ENCODE data around the gene AGMO. TPM values are rescaled to one million over a fixed set of nuclear protein-coding genes. Genes with fewer than 3 reads are reported as not detected.

Gene AGMO
- total RNA-seq, 3 donors from 2014 or later = 0.89 to 3.0 (median 1.3) TPM

DNA sequence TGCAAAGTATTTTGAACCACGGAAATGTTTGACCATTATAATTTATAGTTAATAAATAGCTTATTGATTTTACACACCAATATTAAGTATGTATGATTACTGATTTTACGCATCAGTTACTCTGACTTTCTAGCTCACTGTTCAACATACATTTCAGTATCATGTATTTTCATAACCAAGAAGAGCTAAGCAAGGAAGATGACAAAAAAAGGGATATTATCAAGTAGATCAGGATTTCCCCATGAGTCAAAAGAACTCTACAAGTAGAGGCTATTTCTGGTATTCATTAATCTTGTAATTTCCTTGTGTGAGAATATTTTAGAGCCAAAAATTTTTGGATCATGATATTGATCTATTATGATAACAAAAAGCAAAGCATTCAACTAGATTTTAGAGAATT lies 131.6 kb downstream of the AGMO start:
- Histone ChIP-seq H3K9me3 (no peaks in the 10 kb centered on the region), H3K4me3 (no peak overlapping the region), H3K36me3 (ENCODE audit: low read depth) (no peaks in the 10 kb centered on the region), H3K4me1 (ENCODE audit: low read depth) (no peaks in the 10 kb centered on the region)
- no peak for ATAC-seq
- TF ChIP-seq, protein P1, sequence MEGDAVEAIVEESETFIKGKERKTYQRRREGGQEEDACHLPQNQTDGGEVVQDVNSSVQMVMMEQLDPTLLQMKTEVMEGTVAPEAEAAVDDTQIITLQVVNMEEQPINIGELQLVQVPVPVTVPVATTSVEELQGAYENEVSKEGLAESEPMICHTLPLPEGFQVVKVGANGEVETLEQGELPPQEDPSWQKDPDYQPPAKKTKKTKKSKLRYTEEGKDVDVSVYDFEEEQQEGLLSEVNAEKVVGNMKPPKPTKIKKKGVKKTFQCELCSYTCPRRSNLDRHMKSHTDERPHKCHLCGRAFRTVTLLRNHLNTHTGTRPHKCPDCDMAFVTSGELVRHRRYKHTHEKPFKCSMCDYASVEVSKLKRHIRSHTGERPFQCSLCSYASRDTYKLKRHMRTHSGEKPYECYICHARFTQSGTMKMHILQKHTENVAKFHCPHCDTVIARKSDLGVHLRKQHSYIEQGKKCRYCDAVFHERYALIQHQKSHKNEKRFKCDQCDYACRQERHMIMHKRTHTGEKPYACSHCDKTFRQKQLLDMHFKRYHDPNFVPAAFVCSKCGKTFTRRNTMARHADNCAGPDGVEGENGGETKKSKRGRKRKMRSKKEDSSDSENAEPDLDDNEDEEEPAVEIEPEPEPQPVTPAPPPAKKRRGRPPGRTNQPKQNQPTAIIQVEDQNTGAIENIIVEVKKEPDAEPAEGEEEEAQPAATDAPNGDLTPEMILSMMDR (IDR thresholded peaks at IDR 0.05) = no peak
- DNase-seq = no peak
- intact Hi-C loops (cut with DNase I, micrococcal nuclease) = no loop called here

DNA sequence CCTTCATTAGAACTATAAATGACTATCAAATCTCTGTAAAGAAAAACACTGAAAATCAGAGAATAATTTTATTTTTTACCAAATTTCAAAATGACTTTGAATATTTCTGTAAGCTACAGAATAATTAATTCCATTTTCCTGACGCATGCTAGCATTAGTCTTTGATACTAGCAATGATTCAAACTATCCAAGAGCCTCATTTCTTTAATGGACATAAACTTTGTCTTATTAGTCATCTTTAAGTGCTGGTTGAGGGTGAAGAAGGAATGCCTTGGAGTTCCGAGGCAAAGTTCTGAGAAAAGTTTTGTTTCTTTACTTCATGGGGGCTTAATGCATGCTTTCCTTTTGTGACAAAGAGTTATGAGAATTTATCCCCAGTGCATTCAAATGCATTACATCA lies 137.3 kb downstream of the AGMO start:
- TF ChIP-seq, protein P1 (IDR thresholded peaks at IDR 0.05) = no peak
- Histone ChIP-seq H3K9me3 (no peaks in the 10 kb centered on the region), H3K4me1 (ENCODE audit: low read depth) (no peaks in the 10 kb centered on the region), H3K4me3 (no peak overlapping the region), H3K36me3 (ENCODE audit: low read depth) (no peaks in the 10 kb centered on the region)
- no peak for ATAC-seq
- no peak for DNase-seq
- intact Hi-C loops (cut with DNase I, micrococcal nuclease) = no loop called here

DNA sequence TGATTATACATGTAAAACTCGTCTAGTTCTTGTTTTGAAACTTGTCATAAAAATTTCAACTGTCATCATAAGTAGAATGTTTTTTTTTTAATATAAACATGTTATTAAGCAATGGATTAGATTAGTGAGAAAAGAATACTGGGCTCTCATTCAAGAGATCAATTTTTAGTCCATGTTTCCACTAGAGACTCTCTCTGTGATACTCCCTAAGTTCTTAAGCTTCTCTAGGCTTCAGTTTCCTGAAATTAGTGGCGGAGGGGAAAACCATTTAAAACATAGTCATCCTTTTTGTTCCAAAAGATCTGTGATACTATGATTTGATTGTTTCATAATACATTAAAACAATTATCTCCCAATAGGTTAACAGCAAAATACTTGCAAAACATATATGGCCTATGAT lies 142.2 kb downstream of the AGMO start:
- H3K4me3 ChIP-seq = no peak overlapping the region
- TF ChIP-seq, protein P1 (IDR thresholded peaks at IDR 0.05) = no peak
- H3K9me3 ChIP-seq = no peaks in the 10 kb centered on the region
- DNase-seq = no peak
- no peak for ATAC-seq
- intact Hi-C loops (cut with DNase I, micrococcal nuclease) = no loop called here
- no peaks in the 10 kb centered on the region for H3K4me1 ChIP-seq (ENCODE audit: low read depth)
- H3K36me3 ChIP-seq (ENCODE audit: low read depth) = no peaks in the 10 kb centered on the region

GRCh38 chr7:15418264-15418663 lies 143.6 kb downstream of the AGMO start:
- H3K4me1 ChIP-seq (ENCODE audit: low read depth) = no peaks in the 10 kb centered on the region
- peaks cover 4% of the 10 kb centered on the region for H3K9me3 ChIP-seq
- H3K36me3 ChIP-seq (ENCODE audit: low read depth) = no peaks in the 10 kb centered on the region
- H3K4me3 ChIP-seq = no peak overlapping the region
- intact Hi-C loops (cut with DNase I, micrococcal nuclease) = no loop called here
- ATAC-seq (no peak), DNase-seq (no peak)
- TF ChIP-seq, protein P1 (IDR thresholded peaks at IDR 0.05) = no peak

DNA sequence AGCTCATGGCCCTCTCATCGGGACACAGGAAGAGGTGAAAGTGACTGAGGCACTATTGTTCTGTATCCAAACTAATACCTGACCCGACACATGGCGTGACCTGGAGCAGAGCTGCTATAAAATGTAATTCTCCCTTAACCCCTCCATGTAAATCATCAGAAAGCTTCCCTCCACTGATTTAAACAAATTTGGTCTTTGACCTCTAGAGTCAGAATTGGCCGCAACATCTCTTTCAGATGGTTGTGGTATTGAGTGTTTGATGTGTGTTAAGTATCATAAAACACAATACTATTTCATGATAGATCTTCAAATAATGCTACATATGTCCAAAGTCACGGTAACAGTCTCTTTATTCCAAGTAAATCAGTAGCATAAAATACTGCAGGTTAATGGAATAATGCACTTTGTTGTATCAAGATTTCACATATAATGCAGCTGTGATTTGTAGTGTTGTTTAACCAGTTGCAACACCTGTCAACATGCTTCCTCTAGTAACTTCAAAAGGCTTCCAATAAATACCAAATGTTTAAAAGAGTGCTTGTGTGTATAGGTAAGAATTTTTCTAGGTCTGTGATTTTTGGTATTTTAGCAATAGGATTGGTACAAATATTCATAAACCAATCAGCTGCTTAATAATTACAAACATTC lies 144.3 kb downstream of the AGMO start:
- intact Hi-C loops (cut with DNase I, micrococcal nuclease) = no loop called here
- ATAC-seq = no peak
- H3K36me3 ChIP-seq (ENCODE audit: low read depth) = no peaks in the 10 kb centered on the region
- TF ChIP-seq, protein P1 (IDR thresholded peaks at IDR 0.05) = no peak
- peaks cover 4% of the 10 kb centered on the region for H3K9me3 ChIP-seq
- no peaks in the 10 kb centered on the region for H3K4me1 ChIP-seq (ENCODE audit: low read depth)
- H3K4me3 ChIP-seq = no peak overlapping the region
- no peak for DNase-seq

DNA sequence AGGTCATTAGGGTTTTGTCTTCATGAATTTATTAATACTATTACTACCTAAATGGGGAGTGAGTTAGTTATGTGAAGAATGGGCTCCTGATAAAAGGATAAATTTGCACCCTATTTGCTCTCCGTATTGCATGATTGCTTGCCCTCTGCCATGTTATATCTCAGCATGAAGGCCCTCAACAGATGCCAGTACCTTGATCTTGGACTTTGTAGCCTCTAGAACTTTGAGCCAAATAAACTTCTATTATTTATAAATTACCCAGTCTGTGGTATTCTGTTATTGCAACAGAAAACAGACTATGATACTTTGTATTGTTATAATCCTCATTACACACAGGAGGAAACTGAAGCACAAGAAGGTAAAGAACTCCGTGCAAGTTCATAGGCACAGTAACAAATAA lies 150.8 kb downstream of the AGMO start:
- Histone ChIP-seq H3K4me1 (ENCODE audit: low read depth) (no peaks in the 10 kb centered on the region), H3K36me3 (ENCODE audit: low read depth) (no peaks in the 10 kb centered on the region), H3K4me3 (no peak overlapping the region), H3K9me3 (peaks cover 4% of the 10 kb centered on the region)
- intact Hi-C loops (cut with DNase I, micrococcal nuclease) = no loop called here
- TF ChIP-seq, protein P1 (IDR thresholded peaks at IDR 0.05) = no peak
- no peak for DNase-seq
- ATAC-seq = no peak

Data from mucosa of descending colon (tissue), 3 donors.